Keratinocyte (primary cell): ENCODE data around the gene TDRD10.

ENCODE experiments used
- CTCF ChIP-seq, 3 experiments: IDR thresholded peaks in 1 of 3; conservative IDR thresholded peaks in 1 of 3; optimal IDR thresholded peaks in 1 of 3; 2 replicates in 2 of 3; 3 replicates in 1 of 3; pipeline versions ENCODE3 to v1.5.1; 2011; ENCODE audit warnings: low read length in 3 of 3, mild to moderate bottlenecking in 3 of 3, moderate library complexity in 2 of 3, control low read depth in 1 of 3, inconsistent platforms in 1 of 3; ENCODE audit not compliant: insufficient read depth in 2 of 3; ENCODE audit errors: extremely low read depth in 1 of 3
- EZH2 ChIP-seq: IDR thresholded peaks from one replicate; pipeline ENCODE4 v1.6.1; 2012; ENCODE audit warnings: inconsistent platforms, mild to moderate bottlenecking, low read length, moderate library complexity

GRCh38 chr1:154577346-154578057 lies 75.5 kb downstream of the TDRD10 start:
- TF ChIP-seq CTCF (optimal IDR thresholded peaks at IDR 0.05 in 1 of 3, IDR thresholded peaks at IDR 0.05 in 1 of 3, conservative IDR thresholded peaks at IDR 0.05 in 1 of 3; ENCODE audit: extremely low read depth in 1 of 3, insufficient read depth in 2 of 3, low read length in 3 of 3) (no peak), EZH2 (no peak)
